Posterior vena cava (tissue), 2 donors: ENCODE measurements around the gene SRSF8. TPM values are rescaled to one million over a fixed set of nuclear protein-coding genes. Genes with fewer than 3 reads are reported as not detected.
"Not testable (repeated sequence)": the region's sequence is repeated elsewhere in the genome, so short reads cannot be mapped to it uniquely, and the experiment has no call there.

ENCODE experiments used
- DNase-seq: peaks from one replicate; pipeline ENCODE4 v3.0.0-alpha.2; 2020; ENCODE audit warnings: low spot score
- intact Hi-C, 2 donors: fragments of 100-400 bp; cut with DNase I; formaldehyde crosslinking; loops; one replicate each; pipeline versions ENCODE4 v1.14.1 to v1.14.2; 2022 to 2023
- long read RNA-seq, 2 donors: library from polyadenylated mRNA; unstranded; transcript quantifications; one replicate each; pipeline ENCODE4 v2.0.0, GENCODE V29; 2020 to 2021
- total RNA-seq, 2 donors: library from RNA; stranded (reverse); fragmentation: NEBNext Ultra II Directional; extraction: Animal tissue kit (Norgen Biotek cat#: 25700); gene quantifications; one replicate each; pipeline ENCODE4 v1.2.1, GENCODE V29; 2021
- donor health status: DM: yes; HTN: yes; CAD: no.
- donor health status: DM: yes; HTN: yes; CAD: no.

Gene SRSF8, protein sequence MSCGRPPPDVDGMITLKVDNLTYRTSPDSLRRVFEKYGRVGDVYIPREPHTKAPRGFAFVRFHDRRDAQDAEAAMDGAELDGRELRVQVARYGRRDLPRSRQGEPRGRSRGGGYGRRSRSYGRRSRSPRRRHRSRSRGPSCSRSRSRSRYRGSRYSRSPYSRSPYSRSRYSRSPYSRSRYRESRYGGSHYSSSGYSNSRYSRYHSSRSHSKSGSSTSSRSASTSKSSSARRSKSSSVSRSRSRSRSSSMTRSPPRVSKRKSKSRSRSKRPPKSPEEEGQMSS
- 10 to 100 TPM; 36.2 to 44.6 TPM for total RNA-seq
- long read RNA-seq, donor 1, full-length matches to known transcripts, result 36 of 36 reads
- long read RNA-seq, donor 1, partial matches to known transcripts, result 0 of 36 reads
- long read RNA-seq, donor 1, other reads (novel, unspliced or antisense), result 0 of 36 reads
- long read RNA-seq, donor 2, full-length matches to known transcripts, result 30 of 30 reads
- long read RNA-seq, donor 2, partial matches to known transcripts, result 0 of 30 reads
- long read RNA-seq, donor 2, other reads (novel, unspliced or antisense), result 0 of 30 reads

DNA sequence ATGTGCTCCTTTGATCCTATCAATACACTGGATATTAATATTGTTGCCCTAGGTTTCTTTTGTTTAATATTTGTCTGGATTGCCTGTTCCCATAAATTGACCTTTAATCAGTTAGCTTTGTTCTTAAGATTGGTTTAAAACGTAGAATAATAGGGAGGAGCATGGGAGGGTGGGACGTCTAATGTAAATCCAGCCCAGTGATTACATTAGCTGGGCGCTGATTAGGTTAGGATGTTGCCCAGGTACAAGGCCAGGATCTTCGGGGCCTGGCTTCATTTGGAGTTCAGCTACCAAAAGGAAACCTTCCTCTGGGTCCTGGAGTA is at the start of gene SRSF8:
Gene SRSF8 (plus strand): TSS at position 204 of the 323 bp plus-strand sequence. CDS start 308 bp downstream, outside the sequence.
- intact Hi-C loops, result no loop called here

DNA sequence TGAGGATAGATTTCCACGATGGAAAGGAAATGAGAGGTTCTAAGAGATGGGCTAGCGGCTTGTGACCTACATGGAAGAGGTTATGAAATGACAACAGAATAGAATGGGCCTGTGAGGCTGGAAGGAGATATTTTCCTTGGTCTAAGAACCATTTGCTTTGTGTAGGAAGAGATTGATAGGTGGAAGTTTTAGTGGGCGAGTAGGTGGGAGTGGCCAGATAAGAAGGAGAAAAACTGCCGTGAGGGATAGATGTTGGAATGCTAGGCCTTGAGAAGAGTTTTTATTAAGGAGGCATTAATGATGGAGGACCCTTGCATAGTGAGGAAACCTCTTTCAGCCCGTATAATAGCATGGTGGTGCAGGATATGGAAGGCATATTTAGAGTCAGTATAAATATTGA is 45.3 kb upstream of the SRSF8 start:
- intact Hi-C loops, DNase-seq: not testable (repeated sequence)

More for the DNA sequence above, at the start of gene SRSF8:
- no peak for DNase-seq

DNA sequence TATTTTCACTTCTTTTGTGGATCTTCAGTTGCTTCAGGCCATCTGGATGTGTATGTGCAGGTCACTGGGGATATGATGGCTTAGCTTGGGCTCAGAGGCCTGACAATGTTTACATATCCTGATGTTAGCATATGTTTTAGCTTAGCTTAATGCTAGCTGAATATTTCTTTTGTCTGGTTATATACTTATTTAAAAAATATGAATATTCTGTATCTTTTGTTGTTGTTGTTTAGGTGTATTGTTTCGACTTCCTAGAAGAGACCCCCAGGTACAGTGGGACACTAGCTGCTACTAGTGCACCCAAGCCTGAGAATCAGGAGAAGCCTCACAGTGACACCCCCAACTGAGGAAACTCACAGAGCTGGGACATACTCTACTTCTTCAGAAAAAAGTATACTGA is 41.8 kb upstream of the SRSF8 start, which contains the start of gene KDM4E:
Gene KDM4E (plus strand): TSS at position 301 of the 400 bp plus-strand sequence. CDS start 300 bp downstream, outside the sequence.
- intact Hi-C loops, result no loop called here
- DNase-seq, result no peak

DNA sequence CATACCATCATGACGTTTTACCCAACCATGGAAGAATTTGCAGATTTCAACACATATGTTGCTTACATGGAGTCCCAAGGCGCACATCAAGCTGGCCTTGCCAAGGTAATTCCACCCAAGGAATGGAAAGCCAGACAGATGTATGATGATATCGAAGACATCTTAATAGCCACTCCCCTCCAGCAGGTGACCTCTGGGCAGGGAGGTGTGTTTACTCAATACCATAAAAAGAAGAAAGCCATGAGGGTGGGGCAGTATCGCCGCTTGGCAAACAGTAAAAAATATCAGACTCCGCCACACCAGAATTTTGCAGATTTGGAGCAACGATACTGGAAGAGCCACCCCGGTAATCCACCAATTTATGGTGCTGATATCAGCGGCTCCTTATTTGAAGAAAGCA is 41.1 kb upstream of the SRSF8 start:
- DNase-seq, intact Hi-C loops: not testable (repeated sequence)

DNA sequence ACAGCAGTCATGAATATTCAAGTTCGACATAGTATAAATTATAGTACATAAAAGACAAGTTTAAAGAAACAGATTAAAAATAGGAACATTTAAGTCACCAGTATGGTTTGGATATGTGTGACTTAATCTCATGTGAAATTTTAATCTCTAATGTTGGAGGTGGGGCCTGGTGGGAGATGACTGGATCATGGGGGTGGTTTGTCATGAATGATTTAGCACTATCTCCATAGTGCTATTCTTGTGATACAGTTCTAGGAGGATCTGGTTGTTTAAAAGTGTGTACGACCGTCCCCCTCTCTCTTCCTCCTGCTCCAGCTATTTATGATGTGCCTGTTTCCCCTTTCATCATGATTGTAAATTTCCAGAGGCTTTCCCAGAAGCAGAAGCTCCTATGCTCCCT is 38.4 kb upstream of the SRSF8 start:
- DNase-seq, result no peak
- intact Hi-C loops, result no loop called here

DNA sequence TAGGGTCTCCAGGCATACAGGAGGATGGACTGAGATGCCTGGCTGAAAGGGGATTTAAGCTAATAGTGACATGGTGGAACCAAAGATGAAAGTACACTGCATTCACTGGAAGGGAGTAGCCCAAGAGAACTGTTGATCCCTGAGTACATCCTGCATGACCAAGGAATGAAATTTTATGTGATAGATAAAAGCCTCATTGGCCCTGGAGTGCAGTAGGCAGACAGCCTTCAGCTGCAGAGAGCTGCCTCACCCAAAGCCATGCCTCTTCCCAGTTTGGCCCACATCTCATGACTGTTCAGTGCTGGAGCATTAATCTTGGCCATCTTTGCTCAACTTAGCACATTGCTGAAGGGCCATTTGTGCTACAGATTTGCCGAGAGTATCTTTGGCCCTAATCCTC is 33.7 kb upstream of the SRSF8 start:
- intact Hi-C loops, result no loop called here
- DNase-seq, result no peak

DNA sequence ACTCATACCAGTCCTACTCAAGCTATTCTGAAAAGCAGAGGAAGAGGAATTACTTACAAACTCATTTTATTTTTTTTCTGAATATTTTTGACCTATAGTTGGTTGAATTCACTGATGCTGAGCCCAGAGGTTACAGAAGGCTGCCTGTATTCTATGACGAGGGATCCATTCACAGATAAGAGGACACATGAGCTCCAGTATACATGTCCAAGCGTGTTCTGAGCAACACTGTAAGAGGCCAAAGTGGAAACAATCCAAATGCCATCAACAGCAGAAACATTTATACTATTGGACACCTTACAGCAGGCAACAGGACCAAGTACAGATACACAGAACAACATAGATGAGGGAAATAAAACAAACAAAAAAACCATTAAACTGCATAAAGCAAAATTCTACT is 31.4 kb upstream of the SRSF8 start:
- intact Hi-C loops, result no loop called here
- no peak for DNase-seq

DNA sequence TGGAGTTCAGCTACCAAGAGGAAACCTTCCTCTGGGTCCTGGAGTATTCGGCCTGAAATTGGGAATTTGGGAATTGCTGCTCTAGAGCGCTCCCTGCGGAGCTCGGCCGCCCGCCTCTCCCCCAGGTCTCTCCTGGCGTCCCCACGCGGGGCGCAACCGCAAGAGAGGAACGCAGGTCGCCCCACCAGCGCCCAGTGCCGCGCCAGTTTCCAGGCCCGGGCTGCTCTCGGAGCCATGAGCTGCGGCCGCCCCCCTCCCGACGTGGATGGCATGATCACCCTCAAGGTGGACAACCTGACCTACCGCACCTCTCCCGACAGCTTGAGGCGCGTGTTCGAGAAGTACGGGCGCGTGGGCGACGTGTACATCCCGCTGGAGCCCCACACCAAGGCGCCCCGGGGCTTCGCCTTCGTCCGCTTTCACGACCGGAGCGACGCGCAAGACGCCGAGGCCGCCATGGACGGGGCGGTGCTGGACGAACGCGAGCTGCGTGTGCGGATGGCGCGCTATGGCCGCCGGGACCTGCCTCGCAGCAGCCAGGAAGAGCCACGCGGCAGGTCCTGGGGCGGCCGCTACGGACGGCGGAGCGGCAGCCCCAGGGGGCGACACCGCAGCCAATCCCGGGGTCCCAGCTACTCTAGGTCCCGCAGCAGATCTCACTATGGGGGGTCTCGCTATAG is 29.2 kb upstream of the SRSF8 start:
- intact Hi-C loops, DNase-seq: not testable (repeated sequence)

DNA sequence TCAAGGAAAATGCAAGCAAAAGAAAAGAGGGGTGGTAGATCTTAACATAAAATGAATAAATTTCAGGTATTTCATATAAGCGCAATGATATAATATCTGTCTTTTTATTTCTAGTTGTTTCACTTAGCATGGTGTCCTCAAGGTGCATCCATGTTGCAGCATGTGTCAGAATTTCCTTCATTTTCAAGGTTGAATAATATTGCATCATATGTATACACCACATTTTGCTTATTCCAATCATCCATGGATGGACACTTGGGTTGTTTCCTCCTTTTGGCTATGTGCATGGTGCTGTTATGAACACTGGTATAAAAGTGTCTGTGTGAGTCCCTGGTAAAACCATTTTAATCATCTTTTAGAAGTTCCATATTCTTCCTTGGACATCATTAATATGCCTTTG is 24.5 kb upstream of the SRSF8 start:
- intact Hi-C loops, result no loop called here
- no peak for DNase-seq

DNA sequence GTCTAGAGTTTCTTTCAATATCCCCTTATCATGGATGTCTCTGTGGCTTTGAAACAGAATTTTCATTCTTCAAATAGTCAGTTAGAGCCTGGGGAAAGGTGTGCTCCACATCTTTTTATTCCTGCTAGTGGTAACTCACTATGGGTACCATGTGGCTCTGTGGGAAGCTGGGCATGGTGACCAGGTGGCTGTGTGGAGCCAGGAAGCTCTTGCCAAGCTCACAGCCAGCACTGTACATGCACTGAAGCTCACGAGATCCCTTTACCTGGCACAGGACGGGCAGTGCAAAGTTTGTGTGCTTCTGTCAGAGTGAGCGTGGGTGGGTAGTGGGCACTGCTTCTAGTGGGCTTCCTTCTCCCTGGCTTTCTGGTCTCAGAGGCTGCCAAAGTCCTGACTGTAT is 23.8 kb upstream of the SRSF8 start:
- intact Hi-C loops, result no loop called here
- DNase-seq, result no peak

DNA sequence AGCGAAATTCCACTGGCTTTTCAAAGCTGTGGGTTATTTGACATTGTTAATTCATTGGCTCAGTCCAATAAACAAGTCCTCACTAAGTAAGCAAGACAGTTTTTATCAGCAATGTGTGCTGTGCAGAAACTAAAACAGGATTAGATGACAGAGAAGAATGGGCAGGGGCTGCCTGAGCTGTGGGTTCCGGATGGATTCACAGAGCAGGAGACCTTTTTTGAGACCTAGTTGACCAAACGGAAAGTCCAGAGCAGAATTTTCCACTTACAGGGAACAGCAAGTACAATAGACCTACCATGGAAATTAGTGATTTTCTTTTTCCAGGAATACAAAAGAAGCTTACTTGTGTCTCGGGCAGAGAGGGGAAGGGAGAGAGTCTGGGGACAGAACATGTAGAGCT is 22.7 kb upstream of the SRSF8 start:
- DNase-seq, result no peak

DNA sequence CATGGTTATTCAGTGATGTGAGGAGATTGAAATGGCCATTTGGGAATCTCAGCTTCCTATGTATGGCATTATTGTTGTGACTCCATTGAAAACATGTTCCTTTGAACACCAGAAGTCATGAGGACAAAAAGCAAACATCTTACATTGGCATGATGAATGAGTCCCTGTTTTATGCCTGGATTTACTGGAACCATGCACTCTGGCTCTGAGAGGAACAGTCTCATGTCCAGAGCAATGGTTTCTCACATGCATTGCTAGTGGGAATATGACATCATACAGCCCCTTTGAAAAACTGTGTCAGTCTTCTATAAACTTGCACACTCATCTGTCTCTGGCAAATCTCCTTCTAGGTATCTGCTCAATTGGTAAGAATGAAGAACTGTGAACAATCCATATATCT is 20.9 kb upstream of the SRSF8 start:
- intact Hi-C loops, result no loop called here
- DNase-seq, result no peak

More for the DNA sequence above, 22.7 kb upstream of the SRSF8 start:
- intact Hi-C loops, result no loop called here

DNA sequence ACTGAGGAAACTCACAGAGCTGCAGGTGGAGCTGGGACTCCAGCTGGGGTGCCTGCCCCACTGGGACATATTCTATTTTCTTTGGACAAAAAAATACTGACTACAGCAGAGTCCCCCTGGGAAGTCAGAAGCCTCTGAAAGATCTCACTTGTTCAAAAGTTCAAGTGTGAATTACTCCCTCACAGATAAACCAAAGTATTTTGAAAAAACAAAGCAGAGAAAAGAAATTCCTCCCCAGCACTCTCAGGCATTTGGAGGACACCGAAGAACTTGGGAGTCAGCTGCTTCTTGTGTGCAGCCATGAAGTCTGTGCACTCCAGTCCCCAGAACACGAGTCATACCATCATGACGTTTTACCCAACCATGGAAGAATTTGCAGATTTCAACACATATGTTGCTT is 17.6 kb upstream of the SRSF8 start, which contains the start of gene KDM4F:
Gene KDM4F (plus strand): TSS at position 301 of the 400 bp plus-strand sequence.
- intact Hi-C loops, result not testable (repeated sequence)

DNA sequence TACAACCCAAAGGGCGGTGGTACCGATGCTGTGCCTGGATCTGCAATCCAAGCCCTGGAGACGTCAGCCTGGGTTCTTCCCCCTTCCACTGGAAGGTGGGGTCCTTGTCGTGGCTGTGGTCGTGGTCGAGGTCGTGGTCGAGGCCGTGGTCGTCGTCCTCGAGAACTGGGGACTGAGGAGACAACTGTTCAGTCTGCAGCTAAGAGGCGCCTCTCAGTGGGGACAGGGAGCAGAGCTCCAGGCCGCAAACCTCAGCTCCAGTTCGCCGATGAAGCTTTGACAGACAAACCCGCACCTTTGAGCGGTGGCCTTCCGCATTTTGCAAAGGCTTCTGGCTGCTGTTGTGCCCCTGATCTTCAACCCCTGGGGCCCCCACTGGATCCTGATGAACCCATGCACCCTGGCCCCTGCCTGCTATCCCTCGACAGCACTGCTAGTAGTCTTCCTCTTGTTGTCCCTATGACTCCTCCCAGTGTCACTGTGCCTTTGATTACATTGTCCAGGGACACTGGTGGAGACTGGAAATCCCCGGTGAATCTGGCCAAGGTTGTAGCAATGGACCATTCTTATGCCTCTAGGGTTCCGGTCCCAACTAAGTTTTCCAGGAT is 16.0 kb upstream of the SRSF8 start:
- no peak for DNase-seq
- intact Hi-C loops, result no loop called here

More for the DNA sequence above, 17.6 kb upstream of the SRSF8 start, which contains the start of gene KDM4F:
- not testable (repeated sequence) for DNase-seq

DNA sequence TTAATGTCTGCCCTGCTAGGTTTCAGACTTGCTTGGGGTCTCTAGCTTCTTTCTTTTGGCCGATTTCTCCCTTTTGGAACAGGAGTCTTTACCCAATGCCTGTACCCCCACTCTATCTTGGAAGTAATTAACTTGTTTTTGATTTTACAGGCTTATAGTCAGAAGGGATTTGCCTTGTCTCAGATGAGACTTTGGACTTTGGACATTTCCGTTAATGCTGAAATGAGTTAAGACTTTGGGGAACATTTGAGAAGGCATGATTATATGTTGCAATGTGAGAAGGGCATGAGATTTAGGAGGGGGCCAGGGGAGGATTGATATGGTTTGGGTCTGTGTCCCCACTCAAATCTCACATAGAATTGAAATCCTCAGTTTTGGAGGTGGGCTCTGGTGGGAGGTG is 12.4 kb upstream of the SRSF8 start:
- DNase-seq, result no peak
- intact Hi-C loops, result no loop called here

DNA sequence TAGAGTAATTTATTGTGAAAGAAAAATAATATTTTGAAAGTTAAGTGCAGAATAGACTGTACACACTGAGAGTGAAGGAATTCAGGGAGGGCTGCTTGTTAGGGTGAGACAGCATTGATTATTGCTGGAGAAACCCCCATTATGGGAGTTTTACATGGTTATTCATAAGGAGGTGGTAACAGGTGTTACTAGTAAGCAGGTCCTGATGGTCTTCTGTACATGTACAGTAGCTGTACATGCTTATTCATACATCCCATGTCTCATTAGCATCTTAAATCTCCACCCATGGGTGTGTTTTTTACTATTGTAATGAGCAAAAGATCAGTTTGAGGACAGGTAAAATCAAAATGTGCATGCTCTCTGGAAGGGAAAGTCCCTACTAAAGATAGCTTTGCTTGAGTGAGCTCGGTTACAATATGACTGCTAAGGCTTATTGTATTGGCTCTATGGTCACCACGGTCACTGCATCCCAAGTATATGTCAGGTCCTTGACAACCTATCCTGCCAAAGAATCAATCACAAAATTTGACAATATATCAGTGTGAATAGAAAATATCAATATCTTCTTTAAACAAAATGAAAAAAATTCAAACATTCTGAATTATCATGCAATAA is 11.3 kb upstream of the SRSF8 start:
- DNase-seq, result no peak
- intact Hi-C loops, result no loop called here

DNA sequence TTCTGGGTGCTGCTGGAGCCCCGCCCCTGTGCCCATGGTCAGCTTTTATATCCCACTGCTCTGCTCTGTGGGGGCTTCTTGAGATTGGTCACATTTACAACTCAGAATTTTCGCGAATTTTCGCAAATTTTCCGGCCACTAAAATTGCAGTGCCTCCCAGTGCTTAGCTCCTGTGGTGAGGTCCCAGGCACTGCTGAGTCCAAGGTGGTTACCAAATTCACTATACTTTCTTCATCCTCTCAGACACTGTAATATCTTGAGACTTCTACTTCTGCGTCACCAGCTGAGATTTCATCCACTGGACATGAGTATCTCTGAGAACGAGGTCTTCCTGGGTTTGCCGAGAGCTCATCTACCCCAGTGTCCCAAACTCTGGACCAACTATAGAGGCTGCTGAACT is 8.8 kb upstream of the SRSF8 start:
- DNase-seq, result no peak
- intact Hi-C loops, result no loop called here

DNA sequence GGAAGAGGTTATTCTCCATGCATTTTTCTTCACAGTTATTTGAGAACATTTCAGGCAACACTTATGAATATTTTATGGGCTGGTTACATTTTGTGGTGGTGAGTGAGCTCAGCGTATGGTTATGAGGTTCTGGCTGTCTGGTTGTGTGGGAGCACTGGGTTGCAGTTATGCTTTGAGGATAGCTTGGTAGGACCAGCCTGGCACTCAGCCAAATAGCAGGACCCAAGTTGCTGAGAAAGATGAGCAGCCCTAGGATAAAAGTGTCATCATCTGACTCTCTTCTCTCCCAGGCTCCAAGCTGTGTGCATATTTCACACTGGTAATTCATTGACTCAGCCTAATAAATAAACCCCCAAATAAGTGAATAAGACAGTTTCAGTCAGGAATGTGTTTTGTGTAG is 8.1 kb upstream of the SRSF8 start:
- intact Hi-C loops, result no loop called here
- DNase-seq, result no peak

DNA sequence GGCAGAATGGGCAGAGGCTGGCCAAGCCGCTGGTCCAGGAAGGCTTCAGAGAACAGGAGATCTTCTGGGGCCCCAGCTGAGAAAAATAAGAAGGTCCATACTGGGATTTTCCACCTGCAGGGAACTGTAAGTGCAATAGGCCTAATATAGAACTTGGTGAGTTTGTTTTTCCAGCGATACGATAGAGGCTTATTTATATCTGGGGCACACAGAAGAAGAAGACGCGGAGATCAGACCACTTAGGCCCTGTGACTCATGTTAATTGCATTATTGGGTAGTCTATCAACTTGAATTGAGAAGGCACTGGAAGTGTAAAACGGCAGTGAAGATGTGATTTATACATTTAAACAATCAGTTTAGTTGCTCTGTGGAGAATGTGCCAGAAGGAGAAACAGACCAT is 7.7 kb upstream of the SRSF8 start:
- intact Hi-C loops, result no loop called here
- no peak for DNase-seq

DNA sequence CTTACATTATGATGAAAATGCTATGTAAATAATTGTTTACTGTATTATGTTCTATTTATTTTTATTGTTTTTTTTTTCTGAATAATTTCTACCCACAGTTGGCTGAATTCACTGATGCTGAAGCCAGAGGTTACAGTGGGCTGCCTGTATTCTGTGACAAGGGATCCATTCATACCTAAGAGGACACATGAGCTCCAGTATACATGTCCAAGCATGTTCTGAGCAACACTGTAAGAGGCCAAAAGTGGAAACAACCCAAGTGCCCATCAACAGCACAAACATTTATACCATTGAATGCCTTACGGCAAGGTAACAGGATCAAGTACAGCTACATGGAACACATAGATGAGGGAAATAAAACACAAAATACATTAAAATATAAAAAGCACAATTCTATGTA is 1.4 kb upstream of the SRSF8 start:
- intact Hi-C loops, result no loop called here
- no peak for DNase-seq
